Activated naive CD8-positive, alpha-beta T cell treated with anti-CD3 and anti-CD28 coated beads, Interleukin-2, amount 10 ng/mL, durations not matched to agents 7 days and 5 days (primary cell): ENCODE measurements around the gene ARL2. TPM values are rescaled to one million over a fixed set of nuclear protein-coding genes. Genes with fewer than 3 reads are reported as not detected.
"Not testable (repeated sequence)": the region's sequence is repeated elsewhere in the genome, so short reads cannot be mapped to it uniquely, and the experiment has no call there.

ENCODE experiments used
- ATAC-seq: fragments of 150-1000 bp; cut with Tn5 transposase; one replicate; pipeline ENCODE4 v1.10.0; 2021; ENCODE audit warnings: low read depth, moderate library complexity
- POLR2A ChIA-PET: fragments of 350-600 bp; sonication (Branson Sonifier 250); formaldehyde crosslinking; loops from one replicate; lab custom pipeline; 2021; ENCODE audit warnings: antibody characterized with exemption; lab: Charles Lee
- DNase-seq: peaks from one replicate; pipeline ENCODE4 v3.0.0; 2021
- H3K27ac Mint-ChIP-seq: one replicate; pipeline ENCODE4 v1.8.0; 2022; ENCODE audit warnings: mild to moderate bottlenecking, mixed read lengths
- H3K27me3 Mint-ChIP-seq: one replicate; pipeline ENCODE4 v1.8.0; 2022; ENCODE audit warnings: mild to moderate bottlenecking, moderate library complexity, mixed read lengths
- H3K36me3 Mint-ChIP-seq: one replicate; pipeline ENCODE4 v1.8.0; 2021; ENCODE audit warnings: mild to moderate bottlenecking, mixed read lengths
- H3K4me1 Mint-ChIP-seq: one replicate; pipeline ENCODE4 v1.8.0; 2021; ENCODE audit warnings: mixed read lengths
- H3K4me3 Mint-ChIP-seq: one replicate; pipeline ENCODE4 v1.8.0; 2022; ENCODE audit warnings: mild to moderate bottlenecking, moderate library complexity, mixed read lengths
- H3K9me3 Mint-ChIP-seq: one replicate; pipeline ENCODE4 v1.8.0; 2021; ENCODE audit warnings: mixed read lengths
- total RNA-seq, 2 experiments: library from RNA; stranded (reverse); gene quantifications; one replicate each; pipeline ENCODE4 v1.2.3, GENCODE V29; 2021

Gene ARL2
- total RNA-seq, 2 experiments from 2014 or later = 69.5 to 70.2 TPM

- Mint-ChIP-seq H3K4me1 (peaks cover 29% of the 10 kb centered on the region), H3K27me3 (no peaks in the 10 kb centered on the region), H3K36me3 (no peaks in the 10 kb centered on the region), H3K27ac (peak overlapping the region; percentile 85), H3K9me3 (no peaks in the 10 kb centered on the region), H3K4me3 (peak overlapping the region; percentile 79)
- DNase-seq (no peak), ATAC-seq (no peak)
- POLR2A ChIA-PET = interaction anchor here (1.3 to 2.8 kb wide), 4 partner anchors 17 to 148 kb away, joined by 3 to 10 read pairs (median 4); partner anchors contain the start of genes PPP2R5B and ZNHIT2
Observed at GRCh38 chr11:64996327-64996709, 17.6 kb upstream of the ARL2 start.

- peaks cover 29% of the 10 kb centered on the region for H3K4me1 Mint-ChIP-seq
- H3K36me3 Mint-ChIP-seq = no peaks in the 10 kb centered on the region
- ATAC-seq (peak; percentile 72), DNase-seq (peak; percentile 43)
- H3K27me3 Mint-ChIP-seq = no peaks in the 10 kb centered on the region
- POLR2A ChIA-PET = interaction anchor here (0.9 to 2.8 kb wide), 6 partner anchors 16 to 149 kb away, joined by 3 to 10 read pairs (median 3); partner anchors contain the start of genes ARL2, PPP2R5B and ZNHIT2
- H3K27ac Mint-ChIP-seq = peak within 1 kb of the TSS; percentile 85
- peak within 1 kb of the TSS; percentile 79 for H3K4me3 Mint-ChIP-seq
- H3K9me3 Mint-ChIP-seq = no peaks in the 10 kb centered on the region
Observed at GRCh38 chr11:64996710-64997380, 17.1 kb upstream of the ARL2 start, which contains the start of gene BATF2. BATF2 (minus strand) TSS chr11:64996971; CDS start chr11:64996914, 57 bp downstream.

- ATAC-seq = peak; percentile 57
- Mint-ChIP-seq H3K9me3 (no peaks in the 10 kb centered on the region), H3K4me1 (peaks cover 29% of the 10 kb centered on the region), H3K36me3 (no peaks in the 10 kb centered on the region), H3K27ac (peak overlapping the region; percentile 90), H3K27me3 (no peaks in the 10 kb centered on the region), H3K4me3 (peak overlapping the region; percentile 79)
- POLR2A ChIA-PET = interaction anchor here (0.5 to 2.8 kb wide), 10 partner anchors 15 to 219 kb away, joined by 3 to 10 read pairs (median 4); partner anchors contain the start of genes EHD1, FAU, PPP2R5B and SAC3D1
- DNase-seq = no peak
Observed at GRCh38 chr11:64998141-64998540, 15.8 kb upstream of the ARL2 start.

GRCh38 chr11:64998690-64999431, 15.1 kb upstream of the ARL2 start:
- Mint-ChIP-seq H3K9me3 (no peaks in the 10 kb centered on the region), H3K36me3 (no peaks in the 10 kb centered on the region), H3K27ac (peak overlapping the region; percentile 90), H3K27me3 (no peaks in the 10 kb centered on the region), H3K4me3 (peak overlapping the region; percentile 79), H3K4me1 (peaks cover 29% of the 10 kb centered on the region)
- ATAC-seq (peak; percentile 48), DNase-seq (no peak)
- POLR2A ChIA-PET = interaction anchor here (0.5 to 2.8 kb wide), 8 partner anchors 14 to 220 kb away, joined by 3 to 10 read pairs (median 4); partner anchors contain the start of genes EHD1, FAU, PPP2R5B and SAC3D1

GRCh38 chr11:64999478-64999877, 14.5 kb upstream of the ARL2 start:
- Mint-ChIP-seq H3K4me3 (peak overlapping the region; percentile 79), H3K27me3 (no peaks in the 10 kb centered on the region), H3K27ac (peak overlapping the region; percentile 90), H3K4me1 (peaks cover 29% of the 10 kb centered on the region), H3K36me3 (no peaks in the 10 kb centered on the region), H3K9me3 (no peaks in the 10 kb centered on the region)
- DNase-seq (no peak), ATAC-seq (no peak)
- POLR2A ChIA-PET = interaction anchor here (1.2 to 1.5 kb wide), 3 partner anchors 13 to 152 kb away, joined by 3 to 6 read pairs (median 4); partner anchors contain the start of gene SAC3D1

- Mint-ChIP-seq H3K27ac (no peak overlapping the region), H3K4me1 (peaks cover 14% of the 10 kb centered on the region), H3K36me3 (no peaks in the 10 kb centered on the region), H3K27me3 (no peaks in the 10 kb centered on the region), H3K4me3 (no peak overlapping the region), H3K9me3 (no peaks in the 10 kb centered on the region)
- DNase-seq (no peak), ATAC-seq (no peak)
- POLR2A ChIA-PET = no interaction called here
Observed at GRCh38 chr11:65002706-65003105, 11.3 kb upstream of the ARL2 start.

GRCh38 chr11:65003282-65003681, 10.7 kb upstream of the ARL2 start:
- ATAC-seq = peak; percentile 31
- H3K27me3 Mint-ChIP-seq = no peaks in the 10 kb centered on the region
- no peaks in the 10 kb centered on the region for H3K36me3 Mint-ChIP-seq
- no peaks in the 10 kb centered on the region for H3K9me3 Mint-ChIP-seq
- no peak overlapping the region for H3K27ac Mint-ChIP-seq
- POLR2A ChIA-PET = no interaction called here
- H3K4me1 Mint-ChIP-seq = peaks cover 11% of the 10 kb centered on the region
- no peak overlapping the region for H3K4me3 Mint-ChIP-seq
- DNase-seq = no peak

GRCh38 chr11:65003968-65004367, 10.0 kb upstream of the ARL2 start:
- not testable (repeated sequence) for H3K9me3 Mint-ChIP-seq, H3K4me1 Mint-ChIP-seq, H3K4me3 Mint-ChIP-seq, H3K36me3 Mint-ChIP-seq, DNase-seq, ATAC-seq, H3K27ac Mint-ChIP-seq, H3K27me3 Mint-ChIP-seq
- POLR2A ChIA-PET = interaction anchor here (1.3 kb wide), 1 partner anchor 11 kb away, joined by 3 read pairs; no protein-coding TSS in a partner anchor

GRCh38 chr11:65008016-65008415, 5.9 kb upstream of the ARL2 start:
- no peak for DNase-seq
- ATAC-seq = no peak
- peaks cover 3% of the 10 kb centered on the region for H3K4me1 Mint-ChIP-seq
- no peaks in the 10 kb centered on the region for H3K9me3 Mint-ChIP-seq
- no peaks in the 10 kb centered on the region for H3K36me3 Mint-ChIP-seq
- POLR2A ChIA-PET = no interaction called here
- no peaks in the 10 kb centered on the region for H3K27me3 Mint-ChIP-seq
- H3K4me3 Mint-ChIP-seq = no peak overlapping the region
- no peak overlapping the region for H3K27ac Mint-ChIP-seq

GRCh38 chr11:65008873-65009272, 5.1 kb upstream of the ARL2 start:
- no peak for DNase-seq
- POLR2A ChIA-PET = interaction anchor here (0.7 kb wide), 1 partner anchor 9 kb away, joined by 5 read pairs; no protein-coding TSS in a partner anchor
- Mint-ChIP-seq H3K9me3 (no peaks in the 10 kb centered on the region), H3K4me1 (peaks cover 7% of the 10 kb centered on the region), H3K36me3 (no peaks in the 10 kb centered on the region), H3K27me3 (no peaks in the 10 kb centered on the region), H3K4me3 (no peak overlapping the region), H3K27ac (no peak overlapping the region)
- ATAC-seq = no peak

GRCh38 chr11:65013130-65013887, 651 bp upstream of the ARL2 start:
- POLR2A ChIA-PET = interaction anchor here (0.7 to 3.5 kb wide), 17 partner anchors 12 to 169 kb away, joined by 3 to 22 read pairs (median 6); partner anchors contain the start of genes BATF2, CAPN1, SAC3D1 and SNX15
- H3K27me3 Mint-ChIP-seq = no peaks in the 10 kb centered on the region
- DNase-seq (peak; percentile 91), ATAC-seq (peak; percentile 86)
- peaks cover 20% of the 10 kb centered on the region for H3K4me1 Mint-ChIP-seq
- peaks cover 12% of the 10 kb centered on the region for H3K36me3 Mint-ChIP-seq
- H3K27ac Mint-ChIP-seq = peak overlapping the region; percentile 98
- H3K4me3 Mint-ChIP-seq = peak overlapping the region; percentile 91
- H3K9me3 Mint-ChIP-seq = no peaks in the 10 kb centered on the region

GRCh38 chr11:65014726-65015227, 817 bp downstream of the ARL2 start:
- H3K27me3 Mint-ChIP-seq = no peaks in the 10 kb centered on the region
- DNase-seq (no peak), ATAC-seq (no peak)
- H3K36me3 Mint-ChIP-seq = peaks cover 15% of the 10 kb centered on the region
- no peaks in the 10 kb centered on the region for H3K9me3 Mint-ChIP-seq
- H3K27ac Mint-ChIP-seq = peak overlapping the region; percentile 91
- POLR2A ChIA-PET = interaction anchor here (0.7 to 3.5 kb wide), 22 partner anchors 10 to 167 kb away, joined by 3 to 22 read pairs (median 4); partner anchors contain the start of genes CAPN1, CDCA5, FAU and MAJIN
- H3K4me3 Mint-ChIP-seq = peak overlapping the region; percentile 91
- peaks cover 20% of the 10 kb centered on the region for H3K4me1 Mint-ChIP-seq
